Kidney (tissue), 14 donors: Measurements from ENCODE around the gene ST8SIA6. TPM values are rescaled to one million over a fixed set of nuclear protein-coding genes. Genes with fewer than 3 reads are reported as not detected.

Experiments used
- DNase-seq, 5 donors: peaks; one replicate each; pipeline ENCODE4 v3.0.0-alpha.2; 2013 to 2020
- FAIRE-seq: peaks from 2 replicates; lab custom pipeline; 2012; peaks lifted over from hg19 to GRCh38; lab: Jason Lieb, UNC
- H3K27ac ChIP-seq, 2 donors: one replicate each; pipeline ENCODE4 v1.7.0; 2013; ENCODE audit warnings: low read depth in 2 of 2, low read length in 2 of 2, inconsistent platforms in 1 of 2
- H3K27me3 ChIP-seq: one replicate; pipeline ENCODE4 v1.7.1; 2013; ENCODE audit warnings: low read length, inconsistent platforms; ENCODE audit not compliant: control insufficient read depth, insufficient read depth
- H3K36me3 ChIP-seq, 3 donors: one replicate each; pipeline versions ENCODE4 v1.7.0 to v1.7.1; 2013; ENCODE audit warnings: low read length in 3 of 3, control low read depth in 1 of 3, inconsistent platforms in 1 of 3; ENCODE audit not compliant: insufficient read depth in 3 of 3, control insufficient read depth in 2 of 3
- H3K4me1 ChIP-seq, 3 donors: one replicate each; pipeline versions ENCODE4 v1.7.0 to v1.7.1; 2013; ENCODE audit warnings: low read length in 3 of 3, inconsistent platforms in 1 of 3, low read depth in 1 of 3; ENCODE audit not compliant: control insufficient read depth in 2 of 3, insufficient read depth in 2 of 3
- H3K4me3 ChIP-seq, 3 donors: one replicate each; pipeline versions ENCODE4 v1.7.0 to v1.8.1; 2013; ENCODE audit warnings: low read length in 3 of 3, control low read depth in 1 of 3, inconsistent platforms in 1 of 3
- H3K9ac ChIP-seq, 3 donors: one replicate each; pipeline versions ENCODE4 v1.7.0 to v1.7.1; 2013; ENCODE audit warnings: low read length in 3 of 3, control low read depth in 1 of 3, inconsistent platforms in 1 of 3
- H3K9me3 ChIP-seq, 3 donors: one replicate each; pipeline versions ENCODE4 v1.7.0 to v1.7.1; 2013; ENCODE audit warnings: low read length in 3 of 3, control low read depth in 1 of 3, inconsistent platforms in 1 of 3; ENCODE audit not compliant: control insufficient read depth in 2 of 3, insufficient read depth in 1 of 3
- intact Hi-C: fragments of 100-400 bp; cut with DNase I; formaldehyde crosslinking; loops from one replicate; pipeline ENCODE4 v1.11.1; 2022
- polyA plus RNA-seq: library from polyadenylated mRNA; stranded (reverse); fragments of 350-450 nt; fragmentation: Illumina TruSeq; extraction: RNeasy Lipid Tissue Mini Kit (QIAGEN cat#74804); gene quantifications from one replicate; pipeline ENCODE4 v1.2.3, GENCODE V29; 2014; ENCODE audit warnings: low read depth, low replicate concordance; ENCODE audit not compliant: insufficient read depth
- total RNA-seq: library from RNA; stranded (reverse); fragmentation: NEBNext Ultra II Directional; extraction: Animal tissue kit (Norgen Biotek cat#: 25700); gene quantifications from one replicate; pipeline ENCODE4 v1.2.1, GENCODE V29; 2021
- TF ChIP-seq, protein P1 (sequence below): IDR thresholded peaks from 3 replicates; pipeline ENCODE4 v1.5.1; 2012; ENCODE audit warnings: mild to moderate bottlenecking, moderate library complexity, borderline replicate concordance; ENCODE audit not compliant: insufficient read depth; ENCODE audit errors: extremely low read depth
- donor health status: control.
- donor health status: control.
- donor health status: control.
- donor health status: control.
- donor health status: control.
- donor health status: DM: yes; HTN: yes; CAD: no.
- donor health status: Normal renal cell carcinoma (clear cell type).

Gene ST8SIA6
- total and polyA plus RNA-seq, 2 donors from 2014 or later, result 0.22 to 0.91 TPM

DNA sequence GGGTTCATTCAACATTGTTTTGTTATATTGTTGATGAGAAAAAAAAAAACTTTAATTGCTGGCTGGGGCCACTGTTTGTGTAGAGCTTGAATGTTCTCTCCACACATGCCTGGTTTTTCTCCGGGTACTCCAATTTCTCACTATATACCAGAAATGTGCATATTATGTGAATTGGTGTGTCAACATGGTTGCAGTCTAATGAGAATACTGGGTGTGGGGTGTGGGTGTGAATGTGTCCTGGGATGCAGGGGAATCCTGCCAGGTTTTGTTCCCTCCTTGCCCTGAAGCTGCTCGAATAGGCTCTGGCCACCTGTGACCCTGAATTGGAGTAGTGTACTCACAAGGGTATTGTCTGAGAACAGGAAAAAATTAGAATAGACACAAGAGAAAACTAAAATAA, 145.0 kb downstream of the ST8SIA6 start:
- TF ChIP-seq, protein P1, sequence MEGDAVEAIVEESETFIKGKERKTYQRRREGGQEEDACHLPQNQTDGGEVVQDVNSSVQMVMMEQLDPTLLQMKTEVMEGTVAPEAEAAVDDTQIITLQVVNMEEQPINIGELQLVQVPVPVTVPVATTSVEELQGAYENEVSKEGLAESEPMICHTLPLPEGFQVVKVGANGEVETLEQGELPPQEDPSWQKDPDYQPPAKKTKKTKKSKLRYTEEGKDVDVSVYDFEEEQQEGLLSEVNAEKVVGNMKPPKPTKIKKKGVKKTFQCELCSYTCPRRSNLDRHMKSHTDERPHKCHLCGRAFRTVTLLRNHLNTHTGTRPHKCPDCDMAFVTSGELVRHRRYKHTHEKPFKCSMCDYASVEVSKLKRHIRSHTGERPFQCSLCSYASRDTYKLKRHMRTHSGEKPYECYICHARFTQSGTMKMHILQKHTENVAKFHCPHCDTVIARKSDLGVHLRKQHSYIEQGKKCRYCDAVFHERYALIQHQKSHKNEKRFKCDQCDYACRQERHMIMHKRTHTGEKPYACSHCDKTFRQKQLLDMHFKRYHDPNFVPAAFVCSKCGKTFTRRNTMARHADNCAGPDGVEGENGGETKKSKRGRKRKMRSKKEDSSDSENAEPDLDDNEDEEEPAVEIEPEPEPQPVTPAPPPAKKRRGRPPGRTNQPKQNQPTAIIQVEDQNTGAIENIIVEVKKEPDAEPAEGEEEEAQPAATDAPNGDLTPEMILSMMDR, result no peak
- H3K4me1 ChIP-seq, result no peaks in the 10 kb centered on the region
- FAIRE-seq (no peak), DNase-seq (no peak)
- H3K27me3 ChIP-seq, result no peaks in the 10 kb centered on the region
- H3K9me3 ChIP-seq, result no peaks in the 10 kb centered on the region
- intact Hi-C loops, result no loop called here
- no peak overlapping the region for H3K9ac ChIP-seq
- no peak overlapping the region for H3K4me3 ChIP-seq
- no peaks in the 10 kb centered on the region for H3K36me3 ChIP-seq
- H3K27ac ChIP-seq, result no peak overlapping the region

DNA sequence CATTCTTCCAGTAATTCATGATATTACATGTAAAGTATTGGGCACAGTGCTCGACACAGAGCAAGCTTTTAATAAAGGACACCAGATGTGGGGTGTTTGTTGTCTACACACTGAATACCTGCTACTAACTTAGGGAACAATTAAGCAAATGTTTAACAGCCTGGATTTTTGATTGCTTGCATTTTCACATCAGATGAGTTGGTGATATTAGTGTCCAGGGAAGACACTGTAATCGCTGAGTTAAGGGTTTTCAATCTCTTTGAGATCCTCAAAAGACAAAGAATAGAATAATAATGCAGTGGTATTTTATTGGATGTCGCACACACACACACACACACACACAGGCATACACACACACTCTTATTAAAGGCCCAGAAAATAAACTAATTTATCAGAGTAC, 147.3 kb downstream of the ST8SIA6 start:
- Histone ChIP-seq H3K9ac (no peak overlapping the region), H3K27me3 (no peaks in the 10 kb centered on the region), H3K27ac (no peak overlapping the region), H3K36me3 (no peaks in the 10 kb centered on the region), H3K9me3 (no peaks in the 10 kb centered on the region), H3K4me1 (no peaks in the 10 kb centered on the region), H3K4me3 (no peak overlapping the region)
- DNase-seq (no peak), FAIRE-seq (no peak)
- intact Hi-C loops, result no loop called here
- TF ChIP-seq, protein P1, result no peak

DNA sequence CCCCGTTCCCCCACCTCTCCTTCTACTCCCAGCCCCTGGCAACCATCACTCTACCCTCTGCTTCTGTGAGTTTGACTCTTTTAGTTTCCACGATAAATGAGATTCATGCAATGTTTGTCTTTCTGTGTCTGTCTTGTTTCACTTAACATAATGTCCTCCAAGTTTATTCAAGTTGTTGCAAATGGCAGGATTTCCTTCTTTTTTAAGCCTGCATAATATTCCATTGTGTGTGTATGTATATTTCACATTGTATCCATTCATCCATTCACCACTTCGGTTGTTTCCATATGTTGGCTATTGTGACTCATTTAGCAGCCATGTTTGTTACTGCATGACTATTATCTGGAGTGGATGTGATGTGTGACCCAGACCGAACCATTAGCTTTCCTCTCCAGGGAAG, 162.0 kb downstream of the ST8SIA6 start:
- DNase-seq (no peak), FAIRE-seq (no peak)
- no peak overlapping the region for H3K27ac ChIP-seq
- H3K9me3 ChIP-seq, result no peaks in the 10 kb centered on the region
- no peak overlapping the region for H3K4me3 ChIP-seq
- no peaks in the 10 kb centered on the region for H3K36me3 ChIP-seq
- TF ChIP-seq, protein P1, result no peak
- H3K9ac ChIP-seq, result no peak overlapping the region
- no peaks in the 10 kb centered on the region for H3K27me3 ChIP-seq
- intact Hi-C loops, result no loop called here
- no peaks in the 10 kb centered on the region for H3K4me1 ChIP-seq

DNA sequence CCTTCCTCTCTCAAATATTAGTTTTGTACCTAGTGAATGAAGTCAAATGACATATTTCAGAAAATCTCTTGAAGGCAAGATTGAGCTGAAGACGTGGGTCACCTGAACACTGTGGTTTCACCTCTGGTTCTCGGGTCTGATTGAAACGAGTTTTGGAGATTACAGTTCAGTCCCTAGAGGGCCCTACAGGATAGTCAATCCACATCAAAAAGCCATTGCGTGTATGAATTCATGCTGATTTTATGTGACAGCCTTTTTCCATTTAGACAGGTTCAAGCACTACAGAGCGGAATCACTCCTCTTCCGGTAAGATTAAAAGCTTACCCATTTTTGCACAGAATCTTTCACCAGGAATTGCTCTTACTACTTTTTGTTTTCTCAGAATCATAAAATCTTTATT, 164.2 kb downstream of the ST8SIA6 start:
- no peak for FAIRE-seq
- DNase-seq, result peak in 2 of 5 donors; percentile 11 to 13

More for the DNA sequence above, 164.2 kb downstream of the ST8SIA6 start:
- intact Hi-C loops, result no loop called here
- H3K4me3 ChIP-seq, result no peak overlapping the region
- H3K27ac ChIP-seq, result no peak overlapping the region
- H3K9ac ChIP-seq, result no peak overlapping the region
- no peaks in the 10 kb centered on the region for H3K9me3 ChIP-seq
- TF ChIP-seq, protein P1, result peak; percentile 7
- H3K27me3 ChIP-seq, result no peaks in the 10 kb centered on the region
- H3K4me1 ChIP-seq, result no peaks in the 10 kb centered on the region
- no peaks in the 10 kb centered on the region for H3K36me3 ChIP-seq
